22Rv1 (cell line): ENCODE results near the gene DNAJC8.

Experiments used
- ZFX ChIP-seq: fragments of 450-650 bp; IDR thresholded peaks from 2 replicates; pipeline ENCODE4 v1.6.1; 2017; ENCODE audit warnings: antibody characterized with exemption, borderline replicate concordance
- TF ChIP-seq, protein P1 (sequence below): fragments of 450-650 bp; IDR thresholded peaks from 2 replicates; pipeline ENCODE4 v1.5.1; 2017; ENCODE audit warnings: mild to moderate bottlenecking

DNA sequence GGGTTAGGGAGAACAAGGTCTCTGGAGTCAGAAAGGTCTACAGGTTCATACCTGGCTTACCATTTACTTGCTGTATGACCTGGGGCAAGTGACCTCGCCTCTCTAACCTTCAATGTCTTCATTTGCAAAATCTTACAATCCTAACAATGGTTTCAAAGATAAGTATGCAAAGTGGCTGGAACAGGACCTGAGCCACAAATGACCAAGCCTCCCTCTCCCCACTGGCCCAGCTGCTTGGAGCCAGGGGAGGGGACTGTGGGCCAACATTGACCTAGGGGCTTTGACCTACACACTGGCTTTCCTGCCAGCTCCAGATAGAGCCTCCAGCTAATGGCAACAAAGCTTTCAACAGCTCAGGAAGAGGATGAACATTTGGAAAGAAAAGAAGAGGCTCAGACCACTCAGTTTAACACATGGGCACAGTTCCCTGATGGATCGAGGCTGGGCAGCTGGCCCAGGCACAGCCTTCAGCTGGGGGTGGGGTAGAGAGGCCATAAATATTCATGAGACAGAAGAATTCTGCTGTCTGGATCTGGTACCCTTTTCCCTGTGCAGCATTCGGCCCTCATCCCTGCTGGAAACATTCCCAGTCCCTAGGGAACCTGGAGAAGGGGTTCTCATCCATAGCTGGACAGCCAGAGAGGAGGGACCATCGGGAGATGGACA is 69.2 kb downstream of the DNAJC8 start:
- TF ChIP-seq, protein P1, sequence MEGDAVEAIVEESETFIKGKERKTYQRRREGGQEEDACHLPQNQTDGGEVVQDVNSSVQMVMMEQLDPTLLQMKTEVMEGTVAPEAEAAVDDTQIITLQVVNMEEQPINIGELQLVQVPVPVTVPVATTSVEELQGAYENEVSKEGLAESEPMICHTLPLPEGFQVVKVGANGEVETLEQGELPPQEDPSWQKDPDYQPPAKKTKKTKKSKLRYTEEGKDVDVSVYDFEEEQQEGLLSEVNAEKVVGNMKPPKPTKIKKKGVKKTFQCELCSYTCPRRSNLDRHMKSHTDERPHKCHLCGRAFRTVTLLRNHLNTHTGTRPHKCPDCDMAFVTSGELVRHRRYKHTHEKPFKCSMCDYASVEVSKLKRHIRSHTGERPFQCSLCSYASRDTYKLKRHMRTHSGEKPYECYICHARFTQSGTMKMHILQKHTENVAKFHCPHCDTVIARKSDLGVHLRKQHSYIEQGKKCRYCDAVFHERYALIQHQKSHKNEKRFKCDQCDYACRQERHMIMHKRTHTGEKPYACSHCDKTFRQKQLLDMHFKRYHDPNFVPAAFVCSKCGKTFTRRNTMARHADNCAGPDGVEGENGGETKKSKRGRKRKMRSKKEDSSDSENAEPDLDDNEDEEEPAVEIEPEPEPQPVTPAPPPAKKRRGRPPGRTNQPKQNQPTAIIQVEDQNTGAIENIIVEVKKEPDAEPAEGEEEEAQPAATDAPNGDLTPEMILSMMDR = no peak
- TF ChIP-seq ZFX = no peak
